PFSK-1 (cell line): ENCODE measurements around the gene ATG7.

ENCODE experiments used
- POLR2AphosphoS5 ChIP-seq: IDR thresholded peaks from 2 replicates; pipeline ENCODE4 v1.6.1; 2012; ENCODE audit warnings: low read depth, mild to moderate bottlenecking, control low read depth, low read length, moderate library complexity
- REST ChIP-seq, 2 experiments: IDR thresholded peaks; 2 replicates each; pipeline versions ENCODE4 v1.6.1 to v1.8.0; 2011 to 2012; ENCODE audit warnings: low read depth in 2 of 2, low read length in 2 of 2, control low read depth in 1 of 2, inconsistent platforms in 1 of 2, mild to moderate bottlenecking in 1 of 2, moderate library complexity in 1 of 2; ENCODE audit not compliant: insufficient read depth in 1 of 2
- TAF1 ChIP-seq: IDR thresholded peaks from 2 replicates; pipeline ENCODE4 v1.6.1; 2012; ENCODE audit warnings: low read length, control low read depth, borderline replicate concordance; ENCODE audit not compliant: insufficient read depth

- no peak for TF ChIP-seq REST (IDR thresholded peaks at IDR 0.05; ENCODE audit: insufficient read depth in 1 of 2, low read depth in 2 of 2, low read length in 2 of 2)
- no peak for TF ChIP-seq POLR2AphosphoS5
- TF ChIP-seq TAF1 = no peak
Observed at GRCh38 chr3:11435440-11436165, 163.4 kb downstream of the ATG7 start.
